GM12801 (cell line): ENCODE measurements around the gene CHRNE.

Source experiments
- TF ChIP-seq, protein P1 (sequence below): IDR thresholded peaks from one replicate; pipeline ENCODE4 v1.5.1; 2011; ENCODE audit warnings: control low read depth; ENCODE audit not compliant: insufficient read length; ENCODE audit errors: extremely low read depth

Gene CHRNE

DNA sequence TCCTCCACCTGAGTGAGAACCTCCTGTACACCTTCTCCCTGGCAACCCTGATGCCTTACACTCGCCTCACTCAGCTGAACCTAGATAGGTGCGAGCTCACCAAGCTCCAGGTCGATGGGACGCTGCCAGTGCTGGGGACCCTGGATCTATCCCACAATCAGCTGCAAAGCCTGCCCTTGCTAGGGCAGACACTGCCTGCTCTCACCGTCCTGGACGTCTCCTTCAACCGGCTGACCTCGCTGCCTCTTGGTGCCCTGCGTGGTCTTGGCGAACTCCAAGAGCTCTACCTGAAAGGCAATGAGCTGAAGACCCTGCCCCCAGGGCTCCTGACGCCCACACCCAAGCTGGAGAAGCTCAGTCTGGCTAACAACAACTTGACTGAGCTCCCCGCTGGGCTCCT is 29.9 kb upstream of the CHRNE start:
- TF ChIP-seq, protein P1, sequence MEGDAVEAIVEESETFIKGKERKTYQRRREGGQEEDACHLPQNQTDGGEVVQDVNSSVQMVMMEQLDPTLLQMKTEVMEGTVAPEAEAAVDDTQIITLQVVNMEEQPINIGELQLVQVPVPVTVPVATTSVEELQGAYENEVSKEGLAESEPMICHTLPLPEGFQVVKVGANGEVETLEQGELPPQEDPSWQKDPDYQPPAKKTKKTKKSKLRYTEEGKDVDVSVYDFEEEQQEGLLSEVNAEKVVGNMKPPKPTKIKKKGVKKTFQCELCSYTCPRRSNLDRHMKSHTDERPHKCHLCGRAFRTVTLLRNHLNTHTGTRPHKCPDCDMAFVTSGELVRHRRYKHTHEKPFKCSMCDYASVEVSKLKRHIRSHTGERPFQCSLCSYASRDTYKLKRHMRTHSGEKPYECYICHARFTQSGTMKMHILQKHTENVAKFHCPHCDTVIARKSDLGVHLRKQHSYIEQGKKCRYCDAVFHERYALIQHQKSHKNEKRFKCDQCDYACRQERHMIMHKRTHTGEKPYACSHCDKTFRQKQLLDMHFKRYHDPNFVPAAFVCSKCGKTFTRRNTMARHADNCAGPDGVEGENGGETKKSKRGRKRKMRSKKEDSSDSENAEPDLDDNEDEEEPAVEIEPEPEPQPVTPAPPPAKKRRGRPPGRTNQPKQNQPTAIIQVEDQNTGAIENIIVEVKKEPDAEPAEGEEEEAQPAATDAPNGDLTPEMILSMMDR: no peak

DNA sequence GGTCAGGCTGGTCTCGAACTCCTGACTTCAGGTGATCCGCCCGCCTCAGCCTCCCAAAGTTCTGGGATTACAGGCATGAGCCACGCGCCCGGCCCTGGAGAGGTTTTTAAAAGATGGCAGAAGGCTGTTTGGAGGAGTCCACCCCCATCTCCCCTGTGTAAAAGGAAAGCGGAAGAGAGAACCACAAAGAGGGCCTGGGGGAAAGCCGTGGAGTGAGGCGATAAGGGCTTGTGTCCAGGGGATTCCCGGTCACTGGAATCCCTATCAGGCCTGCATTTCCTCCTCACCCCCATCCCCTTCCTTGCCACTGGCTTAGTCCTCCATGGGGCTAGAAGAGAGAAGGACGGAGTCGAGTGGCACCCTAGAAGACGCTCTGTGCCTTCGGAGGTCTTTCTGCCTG is 29.1 kb upstream of the CHRNE start, which contains the start of gene GP1BA:
Gene GP1BA, plus strand, starts transcription at position 315 of the 400 bp plus-strand sequence. CDS start 328 bp downstream, outside the sequence.
- TF ChIP-seq, protein P1: no peak

DNA sequence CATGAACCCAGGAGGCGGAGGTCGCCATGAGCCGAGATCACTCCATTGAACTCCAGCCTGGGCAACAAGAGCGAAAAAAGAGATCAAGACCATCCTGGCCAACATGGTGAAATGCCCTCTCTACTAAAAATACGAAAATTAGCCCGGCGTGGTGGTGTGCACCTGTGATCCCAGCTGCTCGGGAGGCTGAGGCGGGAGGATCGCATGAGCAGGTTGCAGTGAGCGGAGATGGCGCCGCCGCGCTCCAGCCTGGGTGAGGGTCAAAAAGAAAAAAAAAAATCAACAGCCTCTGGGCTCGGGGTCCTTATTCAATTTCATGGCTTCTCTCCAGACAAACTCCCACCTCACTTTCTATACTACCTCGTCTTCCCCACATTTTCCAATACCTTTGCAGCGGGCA is 26.0 kb upstream of the CHRNE start:
- TF ChIP-seq, protein P1: no peak

DNA sequence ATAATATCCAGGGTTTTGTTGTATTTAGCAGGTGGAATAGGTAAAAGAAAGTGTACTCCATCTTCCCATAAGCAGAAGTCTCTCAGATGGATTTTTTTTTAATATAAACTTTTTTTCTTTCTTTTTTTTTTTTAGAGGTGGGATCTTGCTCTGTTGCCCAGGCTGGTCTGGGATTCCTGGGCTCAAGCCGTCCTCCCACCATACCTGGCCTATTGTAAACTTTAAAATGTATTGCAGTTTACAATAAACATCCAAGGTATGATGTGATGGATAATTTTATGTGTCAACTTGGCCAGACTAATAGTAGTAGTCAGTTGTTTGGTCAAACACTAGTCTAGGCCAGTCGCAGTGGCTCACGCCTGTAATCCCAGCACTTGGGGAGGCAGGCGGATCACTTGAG is 18.4 kb upstream of the CHRNE start:
- TF ChIP-seq, protein P1: no peak

DNA sequence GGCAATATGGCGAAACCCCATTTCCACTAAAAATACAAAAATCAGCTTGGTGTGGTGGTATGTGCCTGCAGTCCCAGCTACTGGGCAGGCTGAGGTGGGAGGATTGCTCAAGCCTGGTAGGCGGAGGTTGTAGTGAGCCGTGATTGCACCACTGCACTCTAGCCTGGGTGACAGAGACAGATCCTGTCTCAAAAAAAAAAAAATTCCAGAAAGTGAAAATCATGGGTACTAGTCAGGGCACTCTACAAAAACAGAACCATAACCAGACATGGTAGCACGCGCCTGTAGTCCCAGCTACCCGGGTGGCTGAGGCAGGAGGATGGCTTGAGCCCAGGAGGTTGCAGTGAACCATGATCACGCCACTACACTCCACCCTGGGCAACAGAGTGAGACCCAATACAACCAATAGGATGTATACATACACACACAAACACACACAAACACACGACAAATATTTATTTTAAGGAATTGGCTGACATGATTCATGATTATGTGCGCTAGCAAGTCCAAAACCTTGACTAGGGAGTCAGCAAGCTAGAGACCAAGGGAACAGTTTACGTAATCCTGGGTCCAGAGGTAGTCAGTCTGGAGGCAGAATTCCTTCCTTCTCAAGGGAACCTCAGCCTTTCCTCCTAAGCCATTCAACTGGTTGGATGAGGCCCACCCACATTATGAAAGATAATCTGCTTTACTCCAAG is 17.6 kb upstream of the CHRNE start:
- TF ChIP-seq, protein P1: no peak

DNA sequence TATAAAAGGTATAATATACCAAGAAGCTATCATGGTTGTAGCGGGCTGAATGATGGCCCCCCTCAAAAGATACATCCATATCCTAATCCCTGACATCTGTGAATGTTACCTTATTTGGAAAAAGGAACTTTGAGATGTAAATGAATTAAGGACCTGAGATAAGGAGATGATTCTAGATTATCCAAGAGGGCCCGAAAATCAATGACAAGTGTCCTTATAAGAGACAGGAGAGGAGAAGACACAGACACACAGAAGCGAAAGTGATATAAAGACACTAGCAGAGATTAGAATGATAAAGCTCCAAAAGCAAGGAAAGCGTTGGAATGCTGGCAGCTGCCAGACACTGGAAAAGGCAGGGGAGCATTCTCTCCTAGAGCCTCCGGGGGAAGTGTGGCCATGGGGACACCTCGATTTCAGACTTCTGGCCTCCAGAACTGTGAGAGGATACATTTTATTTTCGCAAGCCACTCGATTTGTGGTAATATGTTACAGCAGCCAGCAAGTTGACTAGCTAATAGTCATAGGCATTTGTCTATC is 16.7 kb upstream of the CHRNE start:
- TF ChIP-seq, protein P1: no peak

DNA sequence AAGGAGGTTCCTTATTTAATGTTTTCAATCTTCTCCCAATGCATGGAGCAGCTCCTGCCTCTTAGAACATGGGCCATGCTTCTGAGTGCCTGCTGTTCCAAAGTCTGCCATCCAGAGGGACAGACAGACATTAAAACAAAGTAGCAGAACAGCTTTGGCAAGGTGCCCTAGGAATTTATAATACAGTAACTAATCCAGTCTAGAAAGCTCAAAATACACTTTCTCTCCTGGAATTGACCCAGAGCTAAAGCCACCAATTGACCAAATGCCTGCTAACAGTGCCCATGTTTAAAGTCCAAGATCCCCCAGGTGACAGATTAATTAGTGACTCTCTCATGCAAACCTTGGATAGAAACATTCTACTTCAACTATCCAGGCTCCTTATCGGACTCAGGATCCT is 11.1 kb upstream of the CHRNE start:
- TF ChIP-seq, protein P1: no peak
